C4-2B (cell line): ENCODE results near the gene CDCA7L.

Experiments used
- CTCF ChIP-seq: fragments of 450-650 bp; conservative IDR thresholded peaks from 2 replicates; pipeline ENCODE4 v1.5.1; 2017; ENCODE audit warnings: mild to moderate bottlenecking
- ZFX ChIP-seq: fragments of 450-650 bp; IDR thresholded peaks from 2 replicates; pipeline ENCODE4 v1.6.1; 2017

GRCh38 chr7:21947946-21948345 is 2.2 kb upstream of the CDCA7L start:
- TF ChIP-seq CTCF (no peak), ZFX (no peak)
